NCI-H748 treated with DMSO at 0.1 percent for 48 hours (cell line): ENCODE results near the gene RARG.
"Not testable (repeated sequence)": the region's sequence is repeated elsewhere in the genome, so short reads cannot be mapped to it uniquely, and the experiment has no call there.

Experiments
- DNase-seq: peaks from one replicate; lab custom pipeline; 2025; lab: John Stamatoyannopoulos, UW

The RARG gene

DNA sequence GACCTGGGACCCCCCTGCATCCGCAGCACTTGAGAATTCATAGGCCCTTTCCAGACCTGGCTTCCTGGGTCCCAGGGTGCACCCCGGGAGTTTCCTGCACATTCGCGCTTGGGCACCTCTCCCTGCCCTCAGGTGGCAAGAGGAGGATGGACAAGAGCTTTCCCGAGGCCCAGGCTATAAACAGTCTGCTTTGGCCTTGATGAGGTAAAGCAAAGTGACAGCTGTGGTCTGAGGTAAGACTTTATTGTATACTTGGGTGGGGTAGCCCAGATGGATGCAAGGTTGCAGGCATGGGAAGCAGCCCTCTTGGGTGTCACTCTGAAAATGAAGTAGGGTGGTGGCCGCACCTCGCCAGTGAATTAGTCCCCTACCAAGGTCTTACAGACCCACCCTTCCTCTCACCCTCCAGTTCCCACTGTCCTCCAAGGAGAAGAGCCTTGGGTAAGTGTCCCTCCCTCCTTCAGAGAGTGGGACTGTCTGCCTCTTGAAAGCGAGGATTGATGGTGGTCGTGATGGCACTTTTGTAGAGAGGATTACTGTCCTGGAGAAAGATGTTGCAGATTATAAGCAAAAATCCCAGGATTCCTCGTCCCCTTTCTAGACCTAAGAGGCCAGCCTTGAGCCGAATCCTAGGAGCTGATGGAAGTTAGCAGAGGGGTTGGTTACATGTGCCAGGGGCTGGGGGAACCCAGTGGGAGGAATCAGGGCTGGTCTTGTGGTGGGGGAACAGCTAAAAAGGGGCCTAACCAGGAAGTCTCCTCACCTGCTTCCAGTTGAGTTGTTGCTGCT, 40.7 kb downstream of the RARG start:
- no peak for DNase-seq

DNA sequence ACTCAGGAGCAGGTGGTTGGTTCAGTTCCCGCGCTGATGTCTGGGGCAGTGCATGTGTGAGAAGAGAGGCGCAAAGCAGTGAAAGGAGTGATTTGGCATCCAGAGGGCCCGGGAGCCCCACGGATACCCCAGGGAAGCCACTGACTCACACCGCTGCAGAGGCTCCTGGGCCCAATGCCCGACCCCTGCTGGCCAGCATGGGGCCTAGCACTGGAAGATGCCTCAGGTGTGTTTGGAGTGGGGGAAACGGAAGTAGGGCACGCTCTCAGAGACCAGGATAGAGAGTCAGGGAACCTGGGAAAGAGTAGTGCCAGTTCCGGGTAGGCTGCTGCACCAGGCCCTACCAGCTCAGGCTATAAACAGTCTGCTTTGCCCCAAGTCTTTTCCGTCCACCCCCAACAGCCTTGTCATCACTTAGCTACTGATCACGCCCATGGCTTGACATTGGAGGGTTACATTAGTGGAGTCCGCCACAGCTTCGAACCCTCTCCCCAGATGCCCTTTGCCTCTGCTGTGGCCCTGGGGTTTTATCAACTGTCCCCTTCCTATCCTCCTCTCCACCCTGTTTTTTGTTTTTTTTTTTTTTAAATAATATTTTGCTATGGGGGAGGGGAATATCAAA, 41.8 kb downstream of the RARG start:
- DNase-seq = peak; percentile 27

DNA sequence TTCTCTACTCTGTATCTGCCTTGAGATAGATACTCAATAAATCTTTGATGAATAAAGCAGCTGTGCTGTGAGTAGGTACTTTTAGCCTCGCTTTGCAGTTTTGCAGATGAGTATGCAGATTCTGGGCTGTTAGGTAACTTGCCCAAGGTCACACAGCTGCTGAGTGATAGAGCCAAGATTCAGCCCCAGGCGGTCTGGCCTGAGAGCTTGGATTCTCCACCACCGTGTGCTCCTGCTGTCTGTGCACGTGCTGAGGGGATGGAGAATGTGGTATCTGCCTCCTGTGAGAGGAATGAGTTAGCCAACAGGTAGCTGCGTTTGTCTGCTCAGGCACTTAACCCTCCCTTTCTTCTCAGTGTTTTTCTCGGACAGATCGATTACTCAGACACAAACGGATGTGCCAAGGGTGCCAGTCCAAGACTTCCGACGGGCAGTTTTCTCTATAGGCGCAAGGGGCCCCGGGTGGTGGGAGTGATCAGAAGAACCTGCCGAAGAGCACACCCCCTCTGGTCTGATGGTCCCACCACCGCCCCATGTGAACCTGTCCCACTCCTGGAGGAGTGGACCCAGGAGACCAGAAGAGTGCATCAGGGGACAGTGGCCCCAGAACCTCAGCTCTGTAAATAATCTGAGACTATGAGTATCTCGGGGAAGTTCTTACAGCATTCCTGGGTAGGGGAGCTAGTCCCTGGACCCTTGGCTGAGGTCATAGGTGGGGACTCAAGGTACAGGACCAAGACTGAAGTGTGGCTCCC, 44.7 kb downstream of the RARG start:
- no peak for DNase-seq

DNA sequence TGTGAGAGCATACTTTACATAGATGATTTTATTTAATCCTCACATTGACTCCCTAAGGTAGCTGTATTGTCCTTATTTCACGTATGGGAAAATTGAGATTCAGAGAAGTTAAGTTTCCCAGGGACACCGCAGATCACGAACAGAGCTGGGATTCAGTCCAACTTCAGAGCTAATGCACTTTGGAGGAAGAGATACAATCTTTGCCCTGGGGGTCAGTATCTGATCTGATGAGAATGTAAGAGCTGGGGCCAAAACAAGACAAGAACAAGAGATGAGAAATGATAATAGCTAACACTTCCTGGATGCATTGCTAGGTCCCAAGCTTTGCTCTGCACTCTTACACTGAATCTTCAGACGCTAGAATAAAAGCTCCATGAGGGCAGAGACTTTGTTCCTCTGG, 45.3 kb downstream of the RARG start:
- no peak for DNase-seq

DNA sequence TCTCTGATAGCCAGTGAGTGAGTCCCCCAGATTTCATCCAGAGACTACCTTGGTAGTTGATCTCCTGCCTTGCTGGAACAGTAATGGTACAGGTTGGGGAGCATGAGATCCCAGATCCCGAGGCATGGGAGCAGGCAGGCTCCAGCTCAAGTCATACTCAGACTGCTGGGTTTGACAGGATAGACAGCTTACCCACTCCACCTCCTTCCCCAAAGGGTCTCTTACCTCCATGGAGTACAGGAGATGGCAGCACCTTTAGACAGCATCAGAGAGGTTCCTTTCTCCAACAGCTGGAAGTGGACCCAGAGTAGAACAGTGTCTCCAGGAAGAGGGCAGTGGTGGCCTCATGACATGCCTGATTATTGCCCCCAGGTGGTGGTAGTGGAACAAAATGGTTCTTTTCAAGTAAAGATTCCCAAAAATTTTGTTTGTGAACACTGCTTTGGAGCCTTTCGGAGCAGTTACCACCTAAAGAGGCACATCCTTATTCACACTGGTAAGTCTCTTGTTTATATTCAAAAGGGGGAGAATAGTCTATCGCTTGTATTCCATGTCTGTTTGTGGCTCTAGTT, 46.3 kb downstream of the RARG start:
- no peak for DNase-seq

DNA sequence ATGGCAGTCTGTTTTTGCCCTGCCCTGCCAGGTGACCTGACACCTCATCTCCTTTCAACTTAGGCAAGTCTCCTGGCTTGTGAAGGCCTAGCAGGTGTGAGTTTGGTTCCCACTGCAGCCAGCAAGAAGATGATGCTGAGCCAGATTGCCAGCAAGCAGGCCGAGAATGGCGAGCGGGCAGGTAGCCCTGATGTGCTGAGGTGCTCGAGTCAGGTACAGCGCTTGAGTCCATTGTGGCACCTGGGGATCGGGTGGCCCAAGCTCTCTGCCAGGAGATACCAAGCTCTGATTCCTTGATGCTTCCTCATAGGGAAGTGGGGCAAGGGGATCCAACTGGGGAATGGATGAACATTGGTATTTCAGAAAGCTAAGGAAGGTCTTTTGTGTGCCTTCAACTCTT, 47.2 kb downstream of the RARG start:
- DNase-seq = no peak

DNA sequence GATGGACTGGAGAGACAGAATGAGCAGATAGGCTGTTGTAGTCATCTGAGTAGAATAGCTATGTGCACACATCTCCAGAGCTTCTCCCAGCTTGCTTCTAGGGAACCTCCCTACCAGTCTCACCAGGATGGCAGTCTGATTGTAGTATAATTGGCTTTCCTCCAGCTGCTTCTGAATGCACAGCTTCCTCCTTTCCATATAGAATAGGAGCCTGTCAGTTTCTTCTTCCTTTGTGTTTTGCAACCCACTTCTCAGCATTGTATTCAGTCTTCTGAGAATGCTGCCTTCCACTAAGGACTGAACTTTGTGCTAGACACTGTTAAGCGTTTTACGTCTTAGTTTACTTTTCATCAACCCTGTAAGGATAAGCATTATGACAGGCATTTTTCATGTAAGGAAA, 49.1 kb downstream of the RARG start:
- no peak for DNase-seq

DNA sequence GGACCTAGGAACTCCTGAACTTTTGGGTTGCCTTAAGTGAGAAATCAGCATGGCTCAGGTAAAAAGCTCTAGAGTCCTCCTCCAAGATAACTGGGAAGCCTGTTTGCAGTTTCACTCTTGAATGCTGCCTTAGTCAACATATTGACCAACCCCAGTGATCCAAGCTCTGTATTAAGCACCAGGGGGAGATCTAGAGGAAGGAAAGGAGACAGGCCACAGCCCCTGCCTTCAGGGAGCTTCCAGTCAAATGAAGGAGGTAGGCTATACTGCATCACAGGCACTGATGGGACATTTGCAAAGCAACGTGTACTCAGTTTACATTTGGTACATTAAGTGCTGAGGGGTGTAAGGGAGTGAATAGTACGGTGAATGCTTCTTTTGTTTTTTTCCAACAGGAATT, 50.1 kb downstream of the RARG start:
- no peak for DNase-seq

DNA sequence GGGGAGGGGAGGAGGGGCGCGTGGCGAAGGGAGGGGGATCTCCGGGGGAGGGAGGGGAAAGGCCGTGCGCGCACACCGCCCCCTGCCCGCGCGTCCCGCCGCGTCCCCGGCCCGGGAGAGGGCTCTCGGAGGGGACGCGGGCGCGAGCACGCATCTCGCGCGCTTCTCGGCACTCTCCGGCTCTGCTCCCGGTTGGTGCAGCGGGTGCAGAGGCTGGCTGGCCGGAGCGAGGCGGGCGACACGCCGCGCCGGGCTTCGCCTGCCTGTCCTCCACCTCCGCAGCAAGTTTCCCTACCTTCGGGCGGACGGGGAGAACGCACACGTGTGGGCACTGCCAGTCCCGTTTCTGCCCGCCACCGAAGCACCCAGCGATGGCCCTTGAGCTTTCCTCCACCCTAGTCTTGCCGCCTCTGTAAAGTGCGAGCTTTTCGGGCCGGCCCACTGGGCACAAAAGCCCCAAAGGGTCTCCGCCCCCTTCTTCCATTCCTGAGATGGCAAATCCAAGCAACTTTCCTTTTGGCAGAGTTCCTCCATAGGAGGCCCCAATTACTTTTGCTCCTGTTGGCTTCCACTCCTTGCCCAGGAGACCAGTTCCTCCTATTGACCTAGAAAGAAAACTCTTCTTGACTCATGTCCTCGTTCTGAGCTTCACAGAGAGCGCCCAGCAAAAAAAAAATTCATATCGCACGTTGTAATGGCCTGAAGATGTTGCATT, 50.9 kb downstream of the RARG start:
- no peak for DNase-seq

DNA sequence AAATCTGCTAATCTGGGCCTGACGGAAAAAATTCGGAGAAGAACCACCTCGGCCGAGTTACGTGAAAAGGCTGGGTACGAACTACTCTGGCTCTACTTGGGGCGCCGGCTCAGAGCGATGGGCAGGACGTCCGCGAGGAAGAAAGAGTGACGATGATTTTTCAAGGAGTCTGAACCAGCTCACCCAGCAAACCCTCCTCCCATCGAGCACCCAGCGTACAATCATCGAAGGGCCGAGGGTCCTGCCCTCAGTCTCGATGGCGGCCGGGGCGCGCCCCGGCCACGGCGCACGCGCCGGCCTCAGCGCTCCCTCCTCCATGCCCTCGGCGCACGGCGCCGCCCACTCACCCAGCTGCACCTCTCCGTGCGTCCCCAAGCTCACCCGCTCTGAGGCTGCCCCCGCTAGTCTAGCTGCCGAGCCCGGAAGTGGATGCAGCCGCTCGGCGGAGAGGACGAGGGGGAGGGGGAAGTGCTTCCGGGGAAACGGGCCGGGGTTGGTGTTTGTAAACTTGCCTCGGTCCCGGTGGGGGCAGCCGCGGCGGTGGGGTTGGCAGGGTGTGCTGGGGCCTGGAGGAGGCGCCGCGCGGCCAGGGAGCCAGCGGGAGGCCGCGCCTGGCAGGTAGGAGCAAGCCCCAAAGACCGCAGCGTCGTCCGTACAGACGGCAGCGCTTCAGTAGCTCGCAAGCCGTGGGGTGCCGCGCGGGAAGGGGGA, 51.6 kb downstream of the RARG start, which contains the start of the genes CSAD and ZNF740:
TSS of gene CSAD (minus strand) at position 706 of the 711 bp plus-strand sequence. CDS start 7,455 bp downstream, outside the sequence.
TSS of gene ZNF740 (plus strand) at position 503 of the 711 bp plus-strand sequence. CDS start 1,262 bp downstream, outside the sequence.
- DNase-seq = peak; percentile 96

DNA sequence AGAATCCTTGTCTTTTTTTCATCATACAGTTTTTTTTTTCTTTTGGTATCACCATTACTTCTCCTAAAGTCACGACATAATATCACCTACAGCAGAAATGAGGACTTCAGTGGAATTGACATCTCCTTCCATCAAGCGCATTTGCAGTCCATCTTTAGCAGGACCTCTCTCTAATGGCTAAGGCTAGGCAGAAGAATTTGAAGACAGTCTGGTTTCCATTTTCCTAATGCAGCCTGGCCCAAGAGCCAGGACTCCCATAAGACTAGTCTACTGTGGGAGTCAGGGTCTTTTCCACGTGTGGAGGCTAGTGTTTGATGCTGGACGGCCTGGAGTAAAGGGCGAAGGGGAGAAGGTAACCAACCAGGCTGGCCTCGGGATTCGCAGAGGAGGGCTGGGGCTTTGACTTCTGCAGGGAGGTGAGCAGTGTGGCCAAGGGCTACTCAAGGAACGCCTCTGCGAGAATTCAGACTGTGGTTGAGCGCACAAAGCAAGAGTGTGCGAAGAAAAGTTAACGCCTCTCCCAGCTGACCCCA, 52.3 kb downstream of the RARG start:
- peak; percentile 49 for DNase-seq

DNA sequence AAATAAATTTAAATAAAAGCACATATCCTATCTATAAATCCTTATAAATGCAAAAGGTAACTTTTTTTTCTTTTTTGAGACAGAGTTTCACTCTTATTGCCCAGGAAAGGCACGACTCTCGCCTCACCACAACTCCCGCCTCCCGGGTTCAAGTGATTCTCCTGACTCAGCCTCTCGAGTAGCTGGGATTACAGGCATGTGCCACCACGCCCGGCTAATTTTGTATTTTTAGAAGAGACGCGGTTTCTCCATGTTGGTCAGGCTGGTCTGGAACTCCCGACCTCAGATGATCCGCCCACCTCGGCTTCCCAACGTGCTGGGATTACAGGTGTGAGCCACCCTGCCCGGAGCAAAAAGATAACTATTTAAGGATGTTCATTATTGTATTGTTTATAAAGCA, 53.2 kb downstream of the RARG start:
- not testable (repeated sequence) for DNase-seq

DNA sequence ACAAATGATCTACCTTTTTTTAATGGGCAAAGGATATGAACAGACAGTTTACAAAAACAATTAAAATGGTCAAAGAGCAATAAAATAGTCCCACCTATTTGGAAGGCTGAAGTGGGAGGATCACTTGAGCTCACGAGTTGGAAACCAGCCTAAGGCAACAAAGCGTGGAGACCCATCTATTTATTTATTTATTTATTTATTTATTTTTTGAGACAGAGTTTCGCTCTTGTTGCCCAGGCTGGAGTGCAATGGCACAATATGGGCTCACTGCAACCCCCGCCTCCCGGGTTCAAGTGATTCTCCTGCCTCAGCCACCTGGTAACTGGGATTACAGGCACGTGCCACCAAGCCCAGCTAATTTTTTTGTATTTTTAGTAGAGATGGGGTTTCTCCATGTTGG, 54.6 kb downstream of the RARG start:
- not testable (repeated sequence) for DNase-seq

DNA sequence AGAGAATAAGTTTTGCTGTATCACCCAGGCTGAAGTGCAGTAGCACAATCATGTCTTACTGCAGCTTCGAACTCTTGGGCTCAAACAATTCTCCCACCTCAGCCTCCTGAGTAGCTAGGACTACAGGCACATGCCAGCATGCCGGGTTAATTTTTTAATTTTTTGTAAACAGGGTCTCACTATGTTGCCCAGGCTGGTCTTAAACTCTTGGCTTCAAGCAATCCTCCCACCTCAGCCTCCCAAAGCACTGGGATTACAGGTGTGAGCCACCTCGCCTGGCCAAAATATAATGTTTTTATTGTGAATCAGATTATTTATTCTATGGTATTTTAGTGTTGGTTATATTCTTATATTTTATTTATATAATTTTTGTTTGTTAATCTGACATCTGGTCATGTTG, 55.3 kb downstream of the RARG start:
- no peak for DNase-seq

DNA sequence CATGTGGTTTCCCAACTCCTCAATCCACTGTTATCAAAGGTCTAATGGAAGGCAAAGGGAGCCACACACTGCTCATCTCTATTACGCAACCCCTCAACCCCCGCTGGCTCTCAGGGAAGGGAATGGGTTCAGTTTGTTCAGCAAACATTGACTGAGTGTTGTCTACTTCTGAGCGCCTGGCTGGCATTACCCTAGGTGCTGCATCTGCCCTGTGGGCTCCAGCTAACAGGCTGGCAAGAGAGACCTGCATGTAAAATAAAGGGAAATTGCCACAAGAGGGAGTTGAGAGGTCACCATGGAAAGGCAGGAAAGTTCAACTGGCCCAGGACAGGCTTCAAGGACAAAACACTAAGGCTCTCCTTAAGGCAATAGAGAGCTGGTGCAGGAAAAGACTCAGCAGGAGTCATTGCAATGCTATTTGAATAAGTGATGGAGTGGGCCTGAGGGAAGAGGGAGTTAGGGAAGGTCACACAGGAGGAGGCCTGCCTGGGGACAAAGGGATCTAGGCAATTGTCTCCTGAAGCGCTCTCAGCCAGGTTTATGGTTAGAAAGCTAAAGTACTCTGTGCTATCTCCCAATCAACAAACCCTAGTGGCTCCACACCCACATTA, 57.0 kb downstream of the RARG start:
- DNase-seq = peak; percentile 20

DNA sequence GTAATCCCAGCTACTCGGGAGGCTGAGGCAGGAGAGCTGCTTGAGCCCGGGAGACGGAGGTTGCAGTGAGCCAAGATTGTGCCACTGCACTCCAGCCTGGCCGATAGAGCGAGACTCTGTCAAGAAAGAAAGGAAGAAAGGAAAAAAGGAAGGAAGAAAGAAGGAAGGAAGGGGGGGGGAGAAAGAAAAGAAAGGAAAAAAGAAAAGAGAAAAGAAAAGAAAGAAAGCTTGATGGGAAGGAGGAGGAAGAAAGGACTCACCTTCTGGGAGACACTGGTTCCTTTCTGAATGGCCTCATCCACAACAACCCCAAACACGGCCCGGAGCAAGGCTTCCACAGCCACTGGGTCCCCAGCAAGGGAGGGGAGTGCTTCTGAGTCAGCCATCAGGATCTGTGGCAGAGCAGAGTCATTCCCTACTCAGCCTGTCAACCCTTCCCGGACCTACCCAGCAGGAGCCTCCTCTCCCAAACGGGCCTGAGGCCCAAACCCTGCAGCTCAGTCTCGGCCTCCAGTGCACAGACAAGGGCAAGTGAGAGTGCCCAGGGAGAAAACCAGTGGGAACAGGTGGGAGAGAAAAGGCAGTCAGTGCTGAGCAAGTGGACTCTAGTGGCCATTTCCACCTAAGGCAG, 58.8 kb downstream of the RARG start:
- DNase-seq = no peak

DNA sequence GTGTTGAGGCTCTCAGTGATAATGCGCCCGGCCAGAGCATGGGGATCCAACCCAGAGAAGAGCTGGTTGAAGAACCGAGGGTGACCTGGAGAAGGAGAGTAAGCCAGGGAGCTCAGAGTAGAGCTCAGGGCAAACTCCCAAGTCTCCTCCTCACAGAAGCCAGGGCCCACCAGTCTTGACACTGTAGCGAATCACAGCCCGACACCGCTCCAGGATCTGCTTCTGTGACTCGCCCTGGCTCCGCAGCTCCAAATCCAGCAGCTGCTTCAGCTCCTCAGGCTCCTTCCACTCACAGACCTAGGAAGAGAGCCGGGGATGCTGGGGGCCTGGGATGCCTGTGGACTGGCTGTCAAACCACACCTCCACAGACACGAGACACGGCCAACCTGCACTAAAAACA, 59.7 kb downstream of the RARG start:
- DNase-seq = no peak

DNA sequence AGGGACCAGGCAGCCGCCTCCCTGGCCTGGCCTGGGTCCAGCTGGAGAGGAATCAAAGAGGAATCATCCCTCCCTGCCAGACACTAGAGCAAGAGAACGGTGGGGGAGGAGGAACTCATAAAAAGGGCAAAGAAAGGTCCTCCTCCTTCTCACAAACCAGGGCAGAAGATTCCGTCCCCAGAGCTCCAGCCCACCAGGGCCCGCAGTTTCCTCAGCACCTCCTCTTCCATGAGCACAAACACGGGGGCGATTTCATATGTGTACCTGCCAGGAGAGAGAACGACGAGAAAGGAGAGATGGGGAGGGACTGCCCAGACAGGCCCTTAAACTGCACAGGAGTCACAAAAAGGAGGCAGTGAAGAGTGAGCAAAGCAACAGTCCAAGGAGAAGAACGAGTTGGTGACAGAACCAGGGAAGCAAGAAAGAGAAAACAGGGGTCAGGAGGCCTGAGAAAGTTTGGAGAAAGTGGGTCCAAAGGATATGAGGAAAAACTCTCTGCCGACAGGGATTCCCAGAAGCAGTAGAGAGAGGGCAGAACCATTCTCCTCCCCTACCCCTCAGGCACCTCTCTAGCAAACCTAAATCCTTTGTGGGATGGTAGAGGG, 60.2 kb downstream of the RARG start:
- no peak for DNase-seq
